ENCODE results near the gene ADAMTS1.

ADAMTS1 gene

GRCh38 chr21:26833011-26833410, 12.2 kb downstream of the ADAMTS1 start:
- Histone ChIP-seq H3K4me3 (replicated peaks; ENCODE audit: low read depth, low read length) (no peak overlapping the region), H3K36me3 (ENCODE audit: control insufficient read depth, insufficient read depth, low read length) (no peaks in the 10 kb centered on the region), H3K27me3 (replicated peaks; ENCODE audit: control insufficient read depth, insufficient read depth, low read length) (no peaks in the 10 kb centered on the region)
- no peak for TF ChIP-seq CTCF (IDR thresholded peaks at IDR 0.05; ENCODE audit: insufficient read depth, low read length, poor library complexity, severe bottlenecking)
- DNase-seq (ENCODE audit: extremely low read depth, insufficient read length) = no peak

- H3K27me3 ChIP-seq (replicated peaks; ENCODE audit: control insufficient read depth, insufficient read depth, low read length) = no peaks in the 10 kb centered on the region
- no peak for DNase-seq (ENCODE audit: extremely low read depth, insufficient read length)
- no peak overlapping the region for H3K4me3 ChIP-seq (replicated peaks; ENCODE audit: low read depth, low read length)
- no peak for TF ChIP-seq CTCF (IDR thresholded peaks at IDR 0.05; ENCODE audit: insufficient read depth, low read length, poor library complexity, severe bottlenecking)
- no peaks in the 10 kb centered on the region for H3K36me3 ChIP-seq (ENCODE audit: control insufficient read depth, insufficient read depth, low read length)
Observed at GRCh38 chr21:26832546-26832945, 12.7 kb downstream of the ADAMTS1 start.

- Histone ChIP-seq H3K27me3 (replicated peaks; ENCODE audit: control insufficient read depth, insufficient read depth, low read length) (no peaks in the 10 kb centered on the region), H3K36me3 (ENCODE audit: control insufficient read depth, insufficient read depth, low read length) (no peaks in the 10 kb centered on the region), H3K4me3 (replicated peaks; ENCODE audit: low read depth, low read length) (no peak overlapping the region)
- no peak for DNase-seq (ENCODE audit: extremely low read depth, insufficient read length)
- no peak for TF ChIP-seq CTCF (IDR thresholded peaks at IDR 0.05; ENCODE audit: insufficient read depth, low read length, poor library complexity, severe bottlenecking)
Observed at GRCh38 chr21:26826801-26827200, 18.4 kb downstream of the ADAMTS1 start.

GRCh38 chr21:26820509-26820908, 24.7 kb downstream of the ADAMTS1 start:
- DNase-seq (ENCODE audit: extremely low read depth, insufficient read length) = no peak
- no peaks in the 10 kb centered on the region for H3K36me3 ChIP-seq (ENCODE audit: control insufficient read depth, insufficient read depth, low read length)
- H3K27me3 ChIP-seq (replicated peaks; ENCODE audit: control insufficient read depth, insufficient read depth, low read length) = no peaks in the 10 kb centered on the region
- no peak overlapping the region for H3K4me3 ChIP-seq (replicated peaks; ENCODE audit: low read depth, low read length)
- no peak for TF ChIP-seq CTCF (IDR thresholded peaks at IDR 0.05; ENCODE audit: insufficient read depth, low read length, poor library complexity, severe bottlenecking)

DNA sequence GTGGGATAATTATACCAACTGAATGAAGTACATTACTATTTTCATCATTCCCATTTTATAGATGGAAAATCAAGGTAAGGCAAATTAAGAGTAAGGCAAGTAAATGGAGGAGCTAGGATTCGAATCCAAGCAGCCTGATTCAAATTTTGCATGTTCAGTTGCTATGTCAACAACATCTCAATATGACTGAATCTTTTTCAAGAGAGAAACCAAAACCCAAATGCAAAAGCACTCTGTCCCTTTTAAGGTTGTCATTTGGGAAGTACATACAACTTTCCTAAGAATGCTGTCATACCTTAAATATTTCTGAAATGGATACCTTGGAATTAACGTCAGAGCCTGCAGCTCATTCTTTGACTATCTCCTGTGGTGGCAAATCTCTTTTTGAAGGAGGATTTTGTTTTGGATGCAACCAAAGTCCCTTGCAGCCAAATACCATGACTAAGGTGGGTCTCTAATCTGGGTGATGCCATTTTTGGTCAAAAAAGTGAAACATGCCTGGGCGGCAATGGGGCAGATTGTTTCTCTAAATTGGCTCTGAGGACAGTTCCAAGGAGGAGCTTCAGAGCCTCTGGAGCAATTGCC, 25.4 kb downstream of the ADAMTS1 start:
- no peak for TF ChIP-seq CTCF (IDR thresholded peaks at IDR 0.05; ENCODE audit: insufficient read depth, low read length, poor library complexity, severe bottlenecking)
- H3K27me3 ChIP-seq (replicated peaks; ENCODE audit: control insufficient read depth, insufficient read depth, low read length) = no peaks in the 10 kb centered on the region
- no peaks in the 10 kb centered on the region for H3K36me3 ChIP-seq (ENCODE audit: control insufficient read depth, insufficient read depth, low read length)
- H3K4me3 ChIP-seq (replicated peaks; ENCODE audit: low read depth, low read length) = no peak overlapping the region
- no peak for DNase-seq (ENCODE audit: extremely low read depth, insufficient read length)

GRCh38 chr21:26818906-26819305, 26.3 kb downstream of the ADAMTS1 start:
- no peak for DNase-seq (ENCODE audit: extremely low read depth, insufficient read length)
- Histone ChIP-seq H3K27me3 (replicated peaks; ENCODE audit: control insufficient read depth, insufficient read depth, low read length) (no peaks in the 10 kb centered on the region), H3K36me3 (ENCODE audit: control insufficient read depth, insufficient read depth, low read length) (no peaks in the 10 kb centered on the region), H3K4me3 (replicated peaks; ENCODE audit: low read depth, low read length) (no peak overlapping the region)
- no peak for TF ChIP-seq CTCF (IDR thresholded peaks at IDR 0.05; ENCODE audit: insufficient read depth, low read length, poor library complexity, severe bottlenecking)
